ENCODE measurements around the gene ZNF335. TPM values are rescaled to one million over a fixed set of nuclear protein-coding genes. Genes with fewer than 3 reads are reported as not detected.

ZNF335 gene
- total and polyA plus RNA-seq, 2 of the 13 experiments (the other 11 are each of a cell fraction or from before 2014, with no cell fraction given), result 9.7 to 13.7 TPM

GRCh38 chr20:45925821-45926506, 46.0 kb downstream of the ZNF335 start (continued):
- TF ChIP-seq ZNF431 (CRISPR knock-in tag; IDR thresholded peaks at IDR 0.05; ENCODE audit: borderline replicate concordance, low read depth) (no peak), HNF1A (IDR thresholded peaks at IDR 0.05; ENCODE audit: low read depth) (no peak), HNF1A (CRISPR knock-in tag; IDR thresholded peaks at IDR 0.05; ENCODE audit: borderline replicate concordance) (no peak), ZNF879 (CRISPR knock-in tag; IDR thresholded peaks at IDR 0.05) (no peak), ZNF205 (CRISPR knock-in tag; IDR thresholded peaks at IDR 0.05) (no peak), ZBTB46 (CRISPR knock-in tag; IDR thresholded peaks at IDR 0.05; ENCODE audit: borderline replicate concordance) (no peak), HES4 (CRISPR knock-in tag; IDR thresholded peaks at IDR 0.05; ENCODE audit: borderline replicate concordance) (no peak), KDM3A (CRISPR knock-in tag; IDR thresholded peaks at IDR 0.05; ENCODE audit: low read depth) (no peak), ZNF441 (CRISPR knock-in tag; IDR thresholded peaks at IDR 0.05; ENCODE audit: borderline replicate concordance) (no peak), ZNF18 (CRISPR knock-in tag; IDR thresholded peaks at IDR 0.05; ENCODE audit: insufficient replicate concordance) (no peak), ZNF549 (CRISPR knock-in tag; IDR thresholded peaks at IDR 0.05) (no peak), AFF4 (CRISPR knock-in tag; IDR thresholded peaks at IDR 0.05) (no peak)

Data from HepG2 (cell line).